Caki2 (cell line): ENCODE results near the gene CHI3L1. TPM values are rescaled to one million over a fixed set of nuclear protein-coding genes. Genes with fewer than 3 reads are reported as not detected.
"Not testable (repeated sequence)": the region's sequence is repeated elsewhere in the genome, so short reads cannot be mapped to it uniquely, and the experiment has no call there.

Source experiments
- DNase-seq: peaks from one replicate; pipeline ENCODE4 v3.0.0-alpha.2; 2015; ENCODE audit warnings: low read depth
- in situ Hi-C: cut with HindIII; loops from 2 replicates; pipeline ENCODE4 v1.10.0; 2016; ENCODE audit warnings: low sequenced_read_pairs, low pct_unique_long_range_greater_than_20kb, mixed read lengths
- total RNA-seq: library from RNA; depleted of rRNA; stranded (reverse); fragments of >200 nt; shearing (Covaris generic); gene quantifications from 2 replicates; pipeline ENCODE4 v1.2.3, GENCODE V29; 2014; ENCODE audit warnings: low replicate concordance; rRNA removed

The CHI3L1 gene
- total RNA-seq, result not detected in 2 replicates

DNA sequence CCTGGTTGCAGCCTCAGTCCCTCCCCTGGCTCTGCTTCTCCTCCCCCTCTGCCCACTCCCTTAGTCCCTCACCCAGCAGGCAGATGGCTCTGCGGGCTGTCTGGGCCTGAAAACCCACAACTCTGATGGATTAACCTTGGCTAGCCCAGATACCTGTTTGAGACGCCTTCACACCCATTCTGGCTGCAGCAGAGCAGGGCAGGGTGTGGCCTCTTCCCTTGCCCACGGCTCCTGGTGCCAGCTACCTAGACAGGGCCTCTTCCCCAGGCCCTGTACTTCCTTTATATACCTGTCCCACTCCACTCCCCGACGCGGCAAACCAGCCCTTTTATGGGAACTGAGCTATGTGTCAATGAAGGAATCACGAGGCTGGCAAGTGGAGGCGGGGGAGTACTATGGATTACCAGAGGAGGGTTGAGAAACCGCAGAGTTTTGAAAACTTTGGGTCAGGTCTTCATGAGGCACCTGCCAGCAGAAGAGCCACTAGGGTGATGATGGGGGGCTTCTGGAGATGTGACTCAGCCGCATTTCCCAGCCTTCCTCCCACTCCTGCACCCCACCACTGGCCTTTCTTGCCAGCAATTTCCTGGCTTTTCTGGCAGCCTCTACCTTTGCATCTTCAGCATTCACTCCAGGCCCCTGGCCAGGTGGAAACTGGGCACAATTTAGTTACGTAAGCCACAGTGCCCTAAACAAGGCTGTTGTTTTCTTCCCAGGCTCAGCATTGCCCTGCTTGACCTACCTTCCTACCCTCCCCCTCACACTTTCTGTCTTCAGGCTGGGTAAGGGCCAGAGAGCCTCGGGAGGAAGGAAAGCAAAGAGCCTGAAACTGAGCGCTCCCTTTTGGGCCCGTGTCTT lies at the start of gene CHI3L1:
Gene CHI3L1, minus strand, starts transcription at position 259 of the 858 bp plus-strand sequence. Its CDS starts 81 bp downstream, at position 178.
- in situ Hi-C loops, result no loop called here
- DNase-seq, result no peak

DNA sequence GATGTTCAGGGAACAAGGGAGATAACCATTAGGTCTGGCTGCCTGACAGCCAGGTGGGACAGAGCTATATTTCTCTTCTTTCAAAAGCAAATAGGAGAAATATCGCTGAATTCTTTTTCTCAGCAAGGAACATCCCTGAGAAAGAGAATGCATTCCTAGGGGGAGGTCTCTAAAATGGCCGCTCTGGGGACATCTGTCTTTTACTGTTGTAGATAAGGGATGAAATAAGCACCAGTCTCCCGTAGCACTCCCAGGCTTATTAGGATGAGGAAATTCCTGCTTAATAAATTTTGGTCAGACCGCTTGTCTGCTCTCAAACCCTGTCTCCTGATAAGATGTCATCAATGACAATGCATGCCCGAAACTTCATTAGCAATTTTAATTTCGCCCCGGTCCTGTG lies 48.4 kb upstream of the CHI3L1 start:
- in situ Hi-C loops, result not testable (repeated sequence)

DNA sequence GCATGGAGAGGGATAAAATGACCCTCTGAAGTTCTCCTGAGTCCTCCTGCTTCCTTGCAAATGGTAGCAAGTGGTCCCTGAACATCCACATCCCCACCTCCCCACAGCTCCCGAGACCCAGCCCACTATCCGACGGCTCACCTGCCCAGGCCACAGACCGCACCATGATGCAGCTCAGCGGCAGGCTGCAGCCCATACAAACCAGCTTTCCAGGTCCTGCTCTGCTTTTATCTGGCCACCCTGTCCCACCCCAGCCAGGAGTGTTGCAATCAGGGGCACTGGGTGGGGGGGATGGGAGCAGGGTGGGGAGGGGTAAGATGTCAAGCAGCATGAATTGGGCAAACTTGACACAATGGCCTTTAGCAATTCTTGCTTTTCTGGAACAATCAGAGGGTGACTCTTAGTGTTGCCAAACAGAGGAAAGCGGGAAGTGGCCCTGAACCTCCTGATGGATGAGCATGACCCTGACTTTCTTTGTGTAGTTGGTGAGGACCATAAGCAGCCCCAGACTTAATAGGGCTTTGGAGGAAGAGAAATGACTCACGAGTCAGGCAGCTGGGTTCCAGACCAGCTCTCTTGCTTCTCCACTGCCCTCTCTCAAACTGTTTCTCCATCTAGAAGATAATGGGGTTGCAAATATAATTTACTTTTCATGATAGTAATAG lies 43.1 kb upstream of the CHI3L1 start, which contains the start of gene CHIT1:
Gene CHIT1, minus strand, starts transcription at position 203 of the 665 bp plus-strand sequence. Its CDS starts 37 bp downstream, at position 166.
- in situ Hi-C loops, result no loop called here
- DNase-seq, result no peak

More for the DNA sequence above, 48.4 kb upstream of the CHI3L1 start:
- DNase-seq, result not testable (repeated sequence)

GRCh38 chr1:203228670-203229069 lies 42.2 kb upstream of the CHI3L1 start:
- in situ Hi-C loops, result no loop called here
- DNase-seq, result no peak

DNA sequence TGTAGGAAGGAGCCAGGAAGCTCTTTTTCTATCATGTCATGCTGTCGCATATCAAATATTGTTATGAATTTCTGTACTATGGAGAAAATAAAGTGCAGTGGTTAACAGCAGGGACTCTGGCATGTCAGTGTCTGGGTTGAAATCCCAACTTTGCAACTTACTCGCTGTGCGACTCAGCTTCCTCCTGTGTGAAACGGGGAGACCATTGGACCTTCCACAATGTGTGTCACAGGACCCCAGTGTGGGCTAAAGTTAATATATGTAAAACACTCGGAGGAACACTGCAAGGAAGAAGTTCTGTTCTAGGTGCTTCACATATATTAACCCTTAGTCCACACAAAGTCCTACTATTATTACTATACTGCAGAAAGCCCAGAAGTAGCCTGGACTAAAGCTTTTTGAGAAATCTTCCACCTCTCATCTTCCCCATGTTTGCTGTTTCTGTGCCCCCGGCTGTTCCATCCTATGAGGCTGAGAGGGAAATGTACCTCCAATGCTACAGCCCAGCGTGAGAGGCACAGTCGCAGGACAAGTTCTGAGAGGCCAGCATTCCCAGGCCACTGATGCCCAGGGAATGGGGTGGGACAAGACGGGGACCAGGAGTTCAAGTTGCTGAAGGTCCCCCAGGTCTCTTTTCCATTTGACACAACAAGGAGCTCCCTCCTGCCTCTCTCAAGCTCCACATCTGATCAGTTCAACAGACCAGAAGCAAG lies 41.0 kb upstream of the CHI3L1 start:
- no peak for DNase-seq
- in situ Hi-C loops, result no loop called here

- no peak for DNase-seq
- in situ Hi-C loops, result no loop called here
These were observed 38.6 kb upstream of the CHI3L1 start for GRCh38 chr1:203225071-203225470.

- in situ Hi-C loops, result loop anchor here (25.0 kb wide), 1 partner anchor 186 kb away; the partner anchor contains the start of gene PPFIA4
- DNase-seq, result no peak
These were observed 36.7 kb upstream of the CHI3L1 start for GRCh38 chr1:203223012-203223775.

DNA sequence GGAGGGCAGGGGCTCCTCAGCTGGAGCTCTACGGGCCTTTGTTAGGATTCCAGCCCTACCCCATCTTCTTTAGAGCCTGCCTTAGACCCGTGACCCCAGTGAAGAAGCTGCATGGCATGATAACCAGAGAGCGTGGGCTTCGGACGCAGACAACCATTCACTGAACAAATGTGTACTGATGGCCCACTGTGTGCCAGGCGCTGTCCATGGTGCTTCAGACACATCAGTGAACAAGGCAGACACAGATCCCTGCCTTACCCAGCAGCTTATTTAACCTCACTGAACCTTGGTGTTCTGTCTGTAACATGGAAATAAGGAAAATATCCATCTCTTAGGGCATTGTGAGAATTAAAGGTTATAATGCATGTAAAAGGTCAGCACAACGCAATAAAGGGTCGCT lies 33.4 kb upstream of the CHI3L1 start:
- in situ Hi-C loops, result loop anchor here (25.0 kb wide), 1 partner anchor 183 kb away; the partner anchor contains the start of gene PPFIA4
- no peak for DNase-seq

- no peak for DNase-seq
- in situ Hi-C loops, result loop anchor here (25.0 kb wide), 1 partner anchor 182 kb away; the partner anchor contains the start of gene PPFIA4
These were observed 32.7 kb upstream of the CHI3L1 start for GRCh38 chr1:203219171-203219570.

- in situ Hi-C loops, result loop anchor here (25.0 kb wide), 1 partner anchor 180 kb away; the partner anchor contains the start of gene PPFIA4
These were observed 31.2 kb upstream of the CHI3L1 start for GRCh38 chr1:203217668-203218067.

DNA sequence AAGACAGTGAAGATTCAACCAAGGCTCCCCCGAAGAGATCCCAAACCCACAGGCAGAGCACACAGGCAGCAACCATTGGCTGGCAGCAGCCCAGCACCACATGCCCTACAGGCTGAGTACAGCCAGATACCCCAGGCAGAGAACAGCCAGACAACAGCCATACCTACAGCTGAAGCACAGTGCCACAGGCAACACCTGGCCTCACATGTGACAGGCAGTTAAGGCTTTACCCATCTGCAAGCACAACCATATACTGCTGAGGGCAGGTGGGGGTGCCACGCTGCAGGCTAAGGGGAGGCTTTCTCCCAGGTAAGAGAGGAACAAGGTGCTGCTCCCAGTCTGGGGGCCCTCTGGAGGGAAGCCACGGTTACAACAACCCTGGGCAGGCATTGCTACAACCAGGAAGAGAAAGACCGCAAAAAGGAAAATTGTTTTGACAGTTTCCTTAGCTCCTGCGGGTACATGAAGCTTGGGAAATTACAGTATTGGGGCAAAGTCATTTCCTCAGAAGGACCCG lies 30.7 kb upstream of the CHI3L1 start:
- in situ Hi-C loops, result loop anchor here (25.0 kb wide), 1 partner anchor 180 kb away; the partner anchor contains the start of gene PPFIA4
- peak; percentile 12 for DNase-seq

More at GRCh38 chr1:203217668-203218067, 31.2 kb upstream of the CHI3L1 start:
- no peak for DNase-seq

DNA sequence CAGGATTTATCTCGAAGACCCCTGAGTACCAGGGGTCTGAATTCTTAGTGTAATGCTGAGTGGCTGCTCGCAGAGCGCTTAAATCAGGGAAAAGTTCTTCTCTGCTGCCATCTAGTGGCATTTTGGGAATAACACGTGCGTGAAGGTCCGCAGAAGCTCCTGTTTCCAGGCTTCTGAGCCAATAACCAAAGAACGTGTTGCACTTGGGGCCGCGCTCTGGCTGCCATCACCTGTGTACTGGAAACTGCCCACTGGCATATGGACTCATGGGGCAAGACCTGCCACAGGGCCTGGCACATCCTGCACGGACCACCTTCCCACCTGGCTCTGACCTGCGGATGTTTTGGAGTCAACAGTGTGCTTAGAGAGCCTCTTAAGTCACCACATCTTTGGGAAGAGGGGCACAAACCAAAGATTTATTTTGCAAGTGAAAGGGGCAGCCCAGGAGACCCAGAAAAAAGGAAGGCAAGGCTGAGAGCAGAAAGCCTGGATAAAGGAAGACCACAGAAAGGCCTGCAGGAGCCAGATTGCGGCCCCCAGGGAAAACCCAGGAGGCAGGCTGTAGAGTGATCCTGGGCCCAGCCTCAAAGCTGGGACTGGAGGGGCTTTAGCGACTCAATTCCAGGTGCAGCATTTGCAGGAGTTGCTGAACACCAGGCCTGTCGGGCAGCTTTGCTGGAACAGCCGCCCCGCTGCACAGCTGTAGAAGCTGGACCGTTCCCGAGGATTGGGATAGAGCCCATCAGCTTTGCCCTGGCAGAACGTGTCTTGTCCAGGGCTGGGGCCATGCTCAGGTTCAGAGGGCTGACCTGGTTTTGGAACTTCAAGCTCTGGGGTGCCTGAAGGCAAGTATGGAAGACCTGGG lies 30.0 kb upstream of the CHI3L1 start:
- peak; percentile 36 for DNase-seq
- in situ Hi-C loops, result loop anchor here (25.0 kb wide), 1 partner anchor 179 kb away; the partner anchor contains the start of gene PPFIA4

DNA sequence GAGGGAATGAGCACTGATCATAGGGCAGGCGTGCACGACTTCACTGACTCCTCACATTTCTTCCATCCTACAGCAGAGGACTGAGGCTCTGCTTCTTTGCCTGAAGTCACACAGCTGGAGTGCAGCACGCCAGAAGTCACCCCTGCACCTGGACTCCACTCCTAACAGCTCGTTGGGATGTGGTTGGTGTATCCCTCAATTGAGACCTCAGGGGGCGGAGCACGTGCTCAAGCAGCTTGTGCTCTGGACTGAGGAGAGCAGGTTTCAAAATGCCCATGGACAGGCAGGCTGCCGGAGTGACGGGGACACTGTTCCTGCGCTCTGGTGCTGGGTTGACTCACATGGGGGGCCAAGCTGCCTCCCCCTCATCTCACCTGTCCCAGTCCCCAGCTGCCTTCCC lies 29.1 kb upstream of the CHI3L1 start:
- in situ Hi-C loops, result loop anchor here (25.0 kb wide), 1 partner anchor 178 kb away; the partner anchor contains the start of gene PPFIA4
- DNase-seq, result no peak

GRCh38 chr1:203214871-203215270 lies 28.4 kb upstream of the CHI3L1 start:
- no peak for DNase-seq
- in situ Hi-C loops, result loop anchor here (25.0 kb wide), 1 partner anchor 178 kb away; the partner anchor contains the start of gene PPFIA4

DNA sequence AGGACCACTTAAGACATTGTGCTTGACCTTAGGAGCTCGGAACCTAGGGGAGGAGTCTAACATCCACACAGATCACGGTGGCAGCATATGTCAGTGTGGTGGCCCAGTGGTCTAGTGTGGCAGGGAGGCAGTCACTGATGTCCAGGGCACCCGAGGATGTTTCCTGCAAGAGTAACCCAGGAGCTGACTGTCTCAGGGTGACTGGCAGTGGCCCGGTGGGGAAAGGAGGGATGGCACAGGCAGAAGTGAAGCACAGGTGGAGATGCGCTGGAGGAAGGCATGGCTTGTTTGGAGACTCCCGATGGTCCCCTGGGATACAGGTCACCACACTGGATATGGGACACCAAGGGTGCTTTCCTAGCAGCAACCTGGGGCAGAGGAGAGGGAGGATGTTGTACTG lies 26.6 kb upstream of the CHI3L1 start:
- in situ Hi-C loops, result loop anchor here (25.0 kb wide), 1 partner anchor 176 kb away; the partner anchor contains the start of gene PPFIA4
- DNase-seq, result no peak

DNA sequence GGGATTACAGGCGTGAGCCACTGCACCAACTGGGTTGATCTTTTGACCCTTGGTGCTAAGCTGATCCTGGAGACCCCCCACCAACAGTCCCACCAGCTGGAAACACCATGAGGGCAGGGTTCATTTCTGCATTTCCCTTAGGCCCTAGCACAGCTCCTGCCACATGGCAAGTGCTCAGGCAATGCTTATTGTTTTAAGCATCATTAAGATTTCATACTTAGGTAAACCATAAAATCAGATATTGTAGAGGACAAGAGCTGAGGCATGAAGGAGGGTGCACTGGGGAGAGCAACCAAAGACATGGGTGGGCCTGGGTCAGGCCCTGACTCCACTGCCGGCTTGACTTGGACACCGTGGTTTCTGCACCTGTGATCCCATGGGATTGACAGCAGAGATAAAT lies 25.3 kb upstream of the CHI3L1 start:
- in situ Hi-C loops, result loop anchor here (25.0 kb wide), 1 partner anchor 175 kb away; the partner anchor contains the start of gene PPFIA4
- DNase-seq, result no peak
